Endothelial cell of umbilical vein (primary cell): Measurements from ENCODE around the gene ADCY5. TPM values are rescaled to one million over a fixed set of nuclear protein-coding genes. Genes with fewer than 3 reads are reported as not detected.

Experiments used
- BruUV-seq: library from RNA; stranded (reverse); fragments of 400-500 nt; replicated peaks from 2 replicates; lab custom pipeline; 2021; lab: Mats Ljungman, UMichigan
- CTCF ChIA-PET: fragments of 300-600, 350-600 bp; sonication (Branson Sonifier 250); formaldehyde crosslinking; loops from one replicate; lab custom pipeline; 2021; ENCODE audit warnings: antibody characterized with exemption, inconsistent platforms; lab: Charles Lee
- POLR2A ChIA-PET: fragments of 300-600, 350-600 bp; sonication (Branson Sonifier 250); formaldehyde crosslinking; loops from one replicate; lab custom pipeline; 2021; ENCODE audit warnings: antibody characterized with exemption, inconsistent platforms; lab: Charles Lee
- DNase-seq: peaks from one replicate; pipeline ENCODE4 v3.0.0-alpha.2; 2011; ENCODE audit warnings: low read depth, low spot score
- FAIRE-seq: peaks from 2 replicates; lab custom pipeline; 2011; peaks lifted over from hg19 to GRCh38; lab: Jason Lieb, UNC
- H2AFZ ChIP-seq: 2 replicates; pipeline ENCODE4 v1.6.0; 2012; ENCODE audit warnings: low read depth, low read length, control low read depth, inconsistent platforms
- H3K27ac ChIP-seq: 2 replicates; pipeline ENCODE4 v1.5.1; 2011; ENCODE audit warnings: low read depth, mild to moderate bottlenecking, control low read depth, low read length, moderate library complexity; ENCODE audit not compliant: insufficient read depth
- H3K27me3 ChIP-seq, 2 experiments: 2 replicates each; pipeline versions ENCODE4 v1.6.0 to v1.6.1; 2011; ENCODE audit warnings: low read length in 2 of 2, mixed read lengths in 1 of 2; ENCODE audit not compliant: control insufficient read depth in 2 of 2, insufficient read depth in 2 of 2
- H3K36me3 ChIP-seq, 2 experiments: 2 replicates in 1 of 2; 3 replicates in 1 of 2; pipeline ENCODE4 v1.5.1; 2011; ENCODE audit warnings: low read length in 2 of 2, mild to moderate bottlenecking in 1 of 2, moderate library complexity in 1 of 2; ENCODE audit not compliant: control insufficient read depth in 2 of 2, insufficient read depth in 2 of 2; ENCODE audit errors: extremely low read depth in 1 of 2
- H3K4me1 ChIP-seq: 3 replicates; pipeline ENCODE4 v1.5.1; 2011; ENCODE audit warnings: mild to moderate bottlenecking, low read length; ENCODE audit not compliant: control insufficient read depth, insufficient read depth; ENCODE audit errors: extremely low read depth
- H3K4me2 ChIP-seq: 2 replicates; pipeline ENCODE4 v1.6.1; 2011; ENCODE audit warnings: low read length, control low read depth, mixed read lengths; ENCODE audit not compliant: insufficient read depth
- H3K4me3 ChIP-seq, 3 experiments: fragments of 200-600 bp in 1 of 3; sonication (generic), shearing (Covaris generic) in 1 of 3; replicated peaks in 1 of 3; 2 replicates each; pipeline ENCODE4 v1.5.1; 2011 to 2016; ENCODE audit warnings: control low read depth in 3 of 3, low read length in 3 of 3, mild to moderate bottlenecking in 2 of 3, inconsistent platforms in 1 of 3, low read depth in 1 of 3, moderate library complexity in 1 of 3; ENCODE audit not compliant: insufficient read depth in 1 of 3
- H3K79me2 ChIP-seq: 2 replicates; pipeline ENCODE4 v1.6.0; 2012; ENCODE audit warnings: low read length, inconsistent platforms; ENCODE audit not compliant: control insufficient read depth, insufficient read depth
- H3K9ac ChIP-seq: replicated peaks from 2 replicates; pipeline ENCODE3; 2011; ENCODE audit warnings: low read length, control low read depth; ENCODE audit not compliant: insufficient read depth; ENCODE audit errors: extremely low read depth
- H3K9me1 ChIP-seq: replicated peaks from 3 replicates; pipeline ENCODE4 v1.6.0; 2011; ENCODE audit warnings: mild to moderate bottlenecking, low read length; ENCODE audit not compliant: control insufficient read depth, insufficient read depth; ENCODE audit errors: extremely low read depth
- H3K9me3 ChIP-seq: replicated peaks from 2 replicates; pipeline ENCODE4 v1.5.1; 2012; ENCODE audit warnings: low read length, inconsistent platforms; ENCODE audit not compliant: control insufficient read depth, insufficient read depth
- H4K20me1 ChIP-seq: replicated peaks from 2 replicates; pipeline ENCODE3; 2011; ENCODE audit warnings: mild to moderate bottlenecking, low read length; ENCODE audit not compliant: control insufficient read depth, insufficient read depth; ENCODE audit errors: extremely low read depth
- EZH2 ChIP-seq: IDR thresholded peaks from 2 replicates; pipeline ENCODE4 v1.6.1; 2012; ENCODE audit warnings: borderline replicate concordance, low read depth, mild to moderate bottlenecking, moderate library complexity, low read length, inconsistent platforms; ENCODE audit not compliant: severe bottlenecking
- FOS ChIP-seq: IDR thresholded peaks from 2 replicates; pipeline ENCODE4 v1.6.1; 2011; ENCODE audit warnings: mild to moderate bottlenecking, low read length, moderate library complexity, borderline replicate concordance; ENCODE audit not compliant: insufficient read depth
- GATA2 ChIP-seq: IDR thresholded peaks from 2 replicates; pipeline ENCODE4 v1.7.0; 2011; ENCODE audit warnings: low read depth, mild to moderate bottlenecking, moderate library complexity, mixed read lengths, low read length; ENCODE audit not compliant: insufficient read length, insufficient read depth
- JUN ChIP-seq: IDR thresholded peaks from 2 replicates; pipeline ENCODE4 v1.6.1; 2011; ENCODE audit warnings: borderline replicate concordance, low read depth; ENCODE audit not compliant: insufficient read length, insufficient read depth
- MYC ChIP-seq: IDR thresholded peaks from one replicate; pipeline ENCODE4 v1.6.1; 2011; ENCODE audit warnings: mild to moderate bottlenecking, low read depth, low read length
- POLR2A ChIP-seq: IDR thresholded peaks from 2 replicates; pipeline ENCODE4 v1.6.1; 2012; ENCODE audit warnings: low read depth, mild to moderate bottlenecking, control low read depth, low read length
- POLR2AphosphoS5 ChIP-seq: IDR thresholded peaks from 2 replicates; pipeline ENCODE4 v1.6.1; 2012; ENCODE audit warnings: low read depth, mild to moderate bottlenecking, control low read depth, low read length, moderate library complexity; ENCODE audit not compliant: insufficient read depth
- dilution Hi-C: fragments of 300-500 bp; cut with MboI; formaldehyde crosslinking; loops from one replicate; pipeline ENCODE4 v1.15.0; 2019; ENCODE audit warnings: low sequenced_read_pairs; ENCODE audit not compliant: extremely low pct_ligation_motif_present
- intact Hi-C: fragments of 100-400 bp; cut with micrococcal nuclease; formaldehyde crosslinking; loops from one replicate; pipeline ENCODE4 v1.10.0; 2022
- polyA plus RNA-seq, 4 experiments: library from polyadenylated mRNA; depleted of rRNA in 3 of 4; stranded (reverse) in 3 of 4; unstranded in 1 of 4; fragments of >200 nt; gene quantifications; 2 replicates each; pipeline versions ENCODE4 v1.2.1 to v1.2.3, GENCODE V29; 2011 to 2012; ENCODE audit warnings: missing spikeins in 1 of 4
- total RNA-seq: library from RNA; stranded (reverse); gene quantifications from 2 replicates; pipeline ENCODE4 v1.2.3, GENCODE V29; 2021
- TF ChIP-seq, protein P1 (sequence below), 2 donors: IDR thresholded peaks; 1 replicate in 1 of 2; 2 replicates in 1 of 2; pipeline ENCODE4 v1.5.1; 2011; ENCODE audit warnings: low read length in 2 of 2, mild to moderate bottlenecking in 2 of 2, moderate library complexity in 2 of 2, control low read depth in 1 of 2, inconsistent platforms in 1 of 2, low read depth in 1 of 2; ENCODE audit not compliant: insufficient read depth in 1 of 2; ENCODE audit errors: extremely low read depth in 1 of 2
- TF ChIP-seq, protein P2 (sequence below): IDR thresholded peaks from 2 replicates; pipeline ENCODE4 v1.6.1; 2011; ENCODE audit not compliant: insufficient read depth, insufficient read length

The ADCY5 gene
- total and polyA plus RNA-seq, 2 donors (not counting 3 experiments of a cell fraction or from before 2014, with no cell fraction given) = 0.01 TPM; not detected in 1

DNA sequence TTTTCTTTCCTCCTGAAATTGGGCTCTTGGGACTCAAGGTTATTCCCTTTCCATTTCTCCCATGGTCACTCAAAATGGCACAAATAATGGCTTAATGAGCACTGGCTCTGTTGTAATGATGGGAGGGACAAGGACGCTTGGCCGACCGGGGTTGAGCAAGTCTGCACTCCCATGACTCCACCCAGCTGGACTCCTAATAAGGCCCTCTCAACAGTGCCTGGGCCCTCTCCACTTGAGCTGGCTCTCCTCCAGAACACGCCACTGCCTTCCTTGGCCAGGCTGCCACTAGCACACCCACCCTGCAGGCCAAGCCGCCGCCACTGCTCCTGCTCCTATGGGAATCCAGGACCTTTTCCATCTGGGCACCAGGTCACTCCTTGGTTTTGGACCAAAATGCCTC lies 42.3 kb downstream of the ADCY5 start:
- no peak for TF ChIP-seq JUN
- no peaks in the 10 kb centered on the region for H3K4me1 ChIP-seq
- no peak overlapping the region for H3K27ac ChIP-seq
- H3K79me2 ChIP-seq = no peaks in the 10 kb centered on the region
- no peaks in the 10 kb centered on the region for H3K36me3 ChIP-seq
- ChIA-PET POLR2A (no interaction called here), CTCF (interaction anchor here (1.1 kb wide), 1 partner anchor 120 kb away, joined by 3 read pairs; no protein-coding TSS in a partner anchor)
- no peak overlapping the region for H3K4me3 ChIP-seq
- H4K20me1 ChIP-seq = no peaks in the 10 kb centered on the region
- DNase-seq (no peak), FAIRE-seq (no peak)
- no peaks in the 10 kb centered on the region for H3K9me1 ChIP-seq
- no peaks in the 10 kb centered on the region for H3K27me3 ChIP-seq
- no peak overlapping the region for H3K9ac ChIP-seq
- no TSS peak for BruUV-seq
- no peak overlapping the region for H2AFZ ChIP-seq
- no peak overlapping the region for H3K4me2 ChIP-seq
- dilution Hi-C loops (no loop called here), intact Hi-C loops (no loop called here)
- H3K9me3 ChIP-seq = no peaks in the 10 kb centered on the region

DNA sequence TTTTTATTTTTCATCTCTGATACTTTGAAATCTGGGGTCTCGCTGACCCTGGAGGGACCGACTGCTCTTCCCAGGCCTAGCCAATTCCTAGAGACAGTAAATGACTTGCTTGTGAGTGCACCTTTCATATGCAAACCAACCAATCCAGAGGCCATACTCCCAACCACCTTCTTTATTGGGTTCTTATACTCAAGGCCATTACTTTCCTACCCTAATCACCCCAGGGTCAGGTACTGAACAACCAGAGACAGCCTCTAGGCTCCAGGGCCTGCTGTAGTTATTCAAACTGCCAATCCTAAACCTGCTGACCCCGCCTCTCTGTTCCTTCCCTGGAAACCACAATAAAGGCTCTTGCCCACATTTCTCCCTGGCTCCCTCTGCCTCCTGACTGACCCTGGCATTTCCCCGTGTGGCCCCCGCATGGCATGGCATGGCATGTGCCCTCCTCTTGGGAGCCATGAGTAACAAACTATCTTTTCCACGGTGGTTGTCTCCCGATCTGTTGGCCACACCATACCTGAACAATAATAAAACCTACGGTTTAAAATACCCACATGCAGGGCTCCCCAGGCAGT lies 42.9 kb downstream of the ADCY5 start:
- Histone ChIP-seq H3K79me2 (no peaks in the 10 kb centered on the region), H4K20me1 (no peaks in the 10 kb centered on the region), H3K36me3 (no peaks in the 10 kb centered on the region), H3K4me2 (no peak overlapping the region), H3K27me3 (no peaks in the 10 kb centered on the region), H3K9ac (no peak overlapping the region), H3K4me1 (no peaks in the 10 kb centered on the region), H3K9me3 (no peaks in the 10 kb centered on the region), H3K9me1 (no peaks in the 10 kb centered on the region), H3K4me3 (no peak overlapping the region), H3K27ac (no peak overlapping the region), H2AFZ (no peak overlapping the region)
- POLR2A ChIA-PET = no interaction called here
- CTCF ChIA-PET = no interaction called here
- DNase-seq (no peak), FAIRE-seq (no peak)
- dilution Hi-C loops = no loop called here
- no TSS peak for BruUV-seq
- no peak for TF ChIP-seq EZH2
- TF ChIP-seq MYC = no peak
- TF ChIP-seq, protein P1, sequence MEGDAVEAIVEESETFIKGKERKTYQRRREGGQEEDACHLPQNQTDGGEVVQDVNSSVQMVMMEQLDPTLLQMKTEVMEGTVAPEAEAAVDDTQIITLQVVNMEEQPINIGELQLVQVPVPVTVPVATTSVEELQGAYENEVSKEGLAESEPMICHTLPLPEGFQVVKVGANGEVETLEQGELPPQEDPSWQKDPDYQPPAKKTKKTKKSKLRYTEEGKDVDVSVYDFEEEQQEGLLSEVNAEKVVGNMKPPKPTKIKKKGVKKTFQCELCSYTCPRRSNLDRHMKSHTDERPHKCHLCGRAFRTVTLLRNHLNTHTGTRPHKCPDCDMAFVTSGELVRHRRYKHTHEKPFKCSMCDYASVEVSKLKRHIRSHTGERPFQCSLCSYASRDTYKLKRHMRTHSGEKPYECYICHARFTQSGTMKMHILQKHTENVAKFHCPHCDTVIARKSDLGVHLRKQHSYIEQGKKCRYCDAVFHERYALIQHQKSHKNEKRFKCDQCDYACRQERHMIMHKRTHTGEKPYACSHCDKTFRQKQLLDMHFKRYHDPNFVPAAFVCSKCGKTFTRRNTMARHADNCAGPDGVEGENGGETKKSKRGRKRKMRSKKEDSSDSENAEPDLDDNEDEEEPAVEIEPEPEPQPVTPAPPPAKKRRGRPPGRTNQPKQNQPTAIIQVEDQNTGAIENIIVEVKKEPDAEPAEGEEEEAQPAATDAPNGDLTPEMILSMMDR (IDR thresholded peaks at IDR 0.05; ENCODE audit: extremely low read depth in 1 of 2, insufficient read depth in 1 of 2, low read depth in 1 of 2, low read length in 2 of 2) = no peak
- no peak for TF ChIP-seq POLR2A
- TF ChIP-seq, protein P2, sequence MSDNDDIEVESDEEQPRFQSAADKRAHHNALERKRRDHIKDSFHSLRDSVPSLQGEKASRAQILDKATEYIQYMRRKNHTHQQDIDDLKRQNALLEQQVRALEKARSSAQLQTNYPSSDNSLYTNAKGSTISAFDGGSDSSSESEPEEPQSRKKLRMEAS = no peak
- no peak for TF ChIP-seq GATA2
- TF ChIP-seq FOS = no peak
- no peak for TF ChIP-seq POLR2AphosphoS5
- no peak for TF ChIP-seq JUN
- intact Hi-C loops = no loop called here
